Stimulated activated naive CD8-positive, alpha-beta T cell treated with anti-CD3 and anti-CD28 coated beads, Interleukin-15, Interleukin-2, amounts not matched to agents 100 U/mL and 50 U/mL, for 24 hours (primary cell): Measurements from ENCODE around the gene MAPK8IP3.

Experiments
- ATAC-seq: fragments of 150-1000 bp; cut with Tn5 transposase; one replicate; pipeline ENCODE4 v1.10.0; 2021
- DNase-seq: peaks from one replicate; pipeline ENCODE4 v3.0.0; 2021

MAPK8IP3 gene

DNA sequence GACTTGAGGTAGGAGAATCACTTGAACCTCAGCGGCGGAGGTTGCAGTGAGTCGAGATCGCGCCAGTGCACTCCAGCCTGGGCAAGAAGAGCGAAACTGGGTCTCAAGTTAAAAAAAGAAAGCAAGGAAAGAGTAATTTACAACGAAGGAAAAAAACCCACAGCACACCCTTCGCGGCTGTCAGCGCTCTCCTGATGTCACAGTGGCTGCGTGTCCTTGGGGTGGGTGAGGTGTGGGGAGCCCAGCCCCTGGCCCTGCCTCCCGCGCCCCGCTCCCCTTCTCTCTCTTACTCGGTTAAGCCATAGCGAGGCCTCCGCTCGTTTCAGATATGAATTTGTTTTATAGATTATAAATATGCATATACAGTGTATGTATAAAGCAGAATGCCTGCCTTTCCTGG is 28.7 kb upstream of the MAPK8IP3 start:
- no peak for ATAC-seq
- DNase-seq = no peak

DNA sequence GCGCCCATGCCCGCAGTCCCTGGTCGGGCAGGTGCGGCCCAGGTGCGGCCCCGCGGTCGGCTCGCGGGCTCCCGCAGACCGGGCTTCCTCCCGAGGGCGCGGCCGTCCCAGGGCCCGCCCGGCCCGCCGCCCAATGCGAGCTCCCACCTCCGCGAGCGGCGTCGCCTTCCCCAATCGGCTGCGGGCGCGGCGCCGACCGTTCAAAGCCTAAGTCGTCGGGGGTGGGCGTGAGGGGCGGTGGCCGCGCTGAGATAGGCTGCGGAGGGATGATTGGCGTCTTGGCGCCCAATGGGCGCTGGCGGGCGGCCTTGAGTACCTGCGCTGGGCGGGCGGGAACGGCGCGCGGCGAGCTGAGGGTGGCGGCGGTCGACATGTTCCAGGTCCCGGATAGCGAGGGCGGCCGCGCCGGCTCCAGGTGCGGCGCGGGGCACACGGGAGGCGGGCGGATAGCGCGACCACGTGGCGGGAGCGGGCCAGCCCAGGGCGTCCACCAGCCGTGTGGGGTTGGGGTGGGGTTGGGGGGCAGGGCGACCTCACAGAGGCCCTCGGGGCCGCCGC is 28.0 kb upstream of the MAPK8IP3 start, which contains the start of gene JPT2:
Gene JPT2 (plus strand): TSS at position 338 of the 558 bp plus-strand sequence. CDS start 34 bp downstream, at position 372.
- DNase-seq (peak; percentile 97), ATAC-seq (peak; percentile 99)

DNA sequence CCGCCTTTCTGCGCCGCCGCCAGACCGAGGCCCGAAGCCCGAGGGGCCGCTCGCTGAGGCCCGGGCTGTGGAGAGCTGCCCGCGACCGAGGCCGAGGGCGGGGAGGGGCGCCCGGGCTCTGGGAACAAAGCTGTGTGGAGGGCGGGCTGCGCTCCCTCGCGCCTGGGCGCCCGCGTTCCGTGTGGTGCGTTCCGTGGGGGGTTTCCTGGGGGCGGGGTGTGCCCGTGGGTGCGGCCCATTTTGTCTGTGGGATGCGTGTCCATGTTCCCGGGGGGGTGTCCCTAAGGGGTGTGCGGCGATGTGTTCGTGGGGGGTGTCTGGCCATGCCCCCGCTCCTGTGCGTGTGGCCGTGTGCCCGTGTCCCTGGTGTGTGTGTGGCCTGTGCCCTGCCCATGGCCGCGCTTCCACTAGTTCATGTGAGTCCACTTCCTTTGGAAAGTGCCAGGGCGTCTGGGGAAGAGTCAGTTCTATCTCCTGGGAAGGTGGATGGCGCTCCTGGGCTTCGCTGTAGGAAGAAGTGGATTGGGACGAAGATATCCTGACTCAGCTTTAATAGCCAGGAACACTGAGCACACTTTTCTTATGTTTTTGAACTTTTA is 27.4 kb upstream of the MAPK8IP3 start:
- DNase-seq = peak; percentile 45

DNA sequence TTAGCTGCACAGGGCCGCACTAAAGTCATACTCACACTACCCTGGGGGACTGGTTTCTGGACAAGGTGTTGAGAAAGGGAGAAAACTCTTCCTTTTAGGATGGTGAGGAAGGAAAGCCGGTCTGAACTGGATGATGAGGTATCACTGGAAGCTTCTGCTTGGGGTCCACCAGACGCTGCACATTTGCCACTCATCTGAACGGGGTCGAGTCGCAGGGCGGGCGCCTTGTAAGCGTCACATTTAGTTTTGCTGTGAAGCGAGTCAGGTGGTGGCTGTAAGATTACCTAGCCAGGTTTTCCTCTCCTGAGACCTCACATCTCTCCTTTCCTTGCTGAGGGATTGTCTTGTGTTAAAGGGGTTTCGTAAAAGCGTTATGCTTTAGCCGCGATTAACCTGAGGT is 25.6 kb upstream of the MAPK8IP3 start:
- DNase-seq (no peak), ATAC-seq (no peak)

More for the DNA sequence above, 27.4 kb upstream of the MAPK8IP3 start:
- peak; percentile 8 for ATAC-seq

DNA sequence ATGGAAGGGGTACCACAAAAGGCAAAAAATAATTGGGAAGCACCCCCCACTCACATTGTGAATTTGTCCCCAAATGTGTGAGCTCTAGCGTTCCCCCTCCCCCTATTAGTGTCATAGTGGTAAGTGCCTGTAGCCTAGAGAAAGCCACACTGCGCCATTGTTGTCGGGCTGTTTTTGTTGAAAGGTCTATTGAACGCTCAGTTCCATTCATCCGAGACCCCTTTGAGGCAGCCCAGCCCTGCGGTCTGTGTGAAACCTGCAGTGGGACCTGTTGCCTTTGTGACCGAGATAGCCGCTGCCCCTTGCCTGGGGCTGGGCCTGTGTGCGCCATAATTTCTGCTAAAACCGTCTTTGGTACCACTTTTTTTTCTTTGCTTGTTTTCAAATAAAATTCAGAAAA is 25.0 kb upstream of the MAPK8IP3 start:
- DNase-seq (no peak), ATAC-seq (no peak)

DNA sequence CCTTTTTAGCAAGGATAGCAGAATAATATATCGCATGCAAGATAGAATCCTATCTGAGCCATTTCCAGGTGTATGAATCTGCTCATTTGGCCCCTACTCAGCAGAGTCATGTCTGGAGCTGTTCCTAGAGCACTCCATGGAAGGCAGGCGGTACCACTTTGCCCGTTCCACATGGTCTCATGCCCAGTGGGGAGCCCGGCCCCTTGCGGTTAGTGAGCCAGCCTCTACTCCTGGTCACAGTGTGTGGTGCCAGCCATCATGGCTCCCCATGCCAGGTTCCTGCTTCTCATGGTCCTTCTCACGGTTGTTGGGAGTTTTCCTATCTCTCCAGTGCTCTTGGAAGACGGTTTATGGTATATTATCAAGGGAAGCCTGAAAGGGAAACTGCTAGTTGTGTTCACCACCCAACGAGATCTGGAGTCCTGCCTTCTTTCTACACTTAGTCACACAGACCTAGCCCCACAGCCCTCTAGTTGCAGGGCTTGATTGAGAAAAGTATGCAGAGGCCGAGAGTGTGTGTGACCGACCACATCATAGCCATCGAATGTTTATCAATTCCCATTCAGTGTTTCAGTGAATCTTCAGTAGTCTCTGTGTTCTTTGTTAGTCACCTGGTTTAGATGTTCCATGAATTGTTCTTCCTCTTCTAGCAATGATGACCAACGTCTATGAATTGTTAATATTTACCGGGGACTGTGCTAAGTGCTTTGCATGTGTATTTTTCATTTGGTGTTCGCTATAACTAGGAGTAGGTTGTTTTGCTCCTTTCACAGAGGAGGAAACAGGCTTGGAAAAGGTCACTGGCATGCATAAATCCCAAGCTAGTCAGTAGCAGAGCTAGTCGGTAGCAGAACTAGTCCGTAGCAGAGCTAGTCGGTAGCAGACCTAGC is 18.3 kb upstream of the MAPK8IP3 start:
- no peak for ATAC-seq
- DNase-seq = no peak

DNA sequence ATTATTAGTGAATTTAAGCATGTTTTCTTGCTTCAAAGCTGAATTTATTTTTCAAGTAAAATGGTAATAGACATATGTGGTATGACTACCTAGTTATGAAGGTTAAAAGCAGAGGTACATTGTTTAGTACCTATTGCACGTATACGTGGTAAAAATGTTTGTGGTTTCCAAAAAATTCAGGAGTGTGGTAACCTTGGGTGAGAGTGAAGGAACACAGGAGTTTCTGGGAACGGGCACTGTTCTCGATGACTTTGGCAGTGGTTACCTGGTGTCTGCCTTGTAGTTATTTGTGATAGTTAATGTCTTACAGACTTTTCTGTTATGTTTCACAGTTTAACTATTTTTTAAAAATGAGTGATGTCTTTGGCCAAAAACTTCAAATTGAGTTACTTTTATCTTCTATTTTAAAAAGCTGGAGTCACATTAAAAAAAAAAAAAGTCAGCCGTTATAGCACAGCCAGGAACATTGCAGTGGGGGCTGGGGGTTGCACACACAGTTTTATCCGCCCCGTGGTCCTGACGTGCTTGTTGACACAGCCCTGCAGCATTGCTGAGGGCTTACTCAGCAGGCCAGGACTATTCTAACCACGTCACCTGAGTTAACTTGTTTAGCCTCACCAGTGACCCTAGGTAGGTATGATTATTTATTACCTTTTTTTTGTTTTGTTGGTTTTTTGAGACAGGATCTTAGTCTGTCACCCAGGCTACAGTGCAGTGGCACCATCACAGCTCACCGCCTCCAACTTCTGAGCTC is 17.0 kb upstream of the MAPK8IP3 start:
- no peak for ATAC-seq

DNA sequence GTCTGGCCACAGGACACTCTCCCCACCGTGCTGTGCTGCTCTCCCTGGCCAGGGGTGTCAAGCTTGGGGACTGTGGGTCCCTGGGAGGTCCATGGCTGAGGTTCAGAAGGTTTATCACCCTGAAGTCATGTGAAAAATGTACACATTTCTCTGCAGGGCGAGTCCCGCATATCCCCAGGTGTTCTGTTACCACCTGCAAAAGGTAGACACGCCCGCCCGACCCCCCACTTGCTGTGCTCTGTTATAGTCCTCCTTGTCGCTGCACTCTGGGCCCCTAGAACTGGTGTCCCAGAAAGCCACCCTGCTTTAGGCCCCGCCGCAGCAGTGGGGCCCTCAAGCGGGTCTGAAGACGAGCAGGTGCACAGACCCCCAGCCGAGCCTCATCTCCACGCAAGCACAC is 16.1 kb upstream of the MAPK8IP3 start:
- ATAC-seq (no peak), DNase-seq (no peak)

More for the DNA sequence above, 17.0 kb upstream of the MAPK8IP3 start:
- DNase-seq = no peak

DNA sequence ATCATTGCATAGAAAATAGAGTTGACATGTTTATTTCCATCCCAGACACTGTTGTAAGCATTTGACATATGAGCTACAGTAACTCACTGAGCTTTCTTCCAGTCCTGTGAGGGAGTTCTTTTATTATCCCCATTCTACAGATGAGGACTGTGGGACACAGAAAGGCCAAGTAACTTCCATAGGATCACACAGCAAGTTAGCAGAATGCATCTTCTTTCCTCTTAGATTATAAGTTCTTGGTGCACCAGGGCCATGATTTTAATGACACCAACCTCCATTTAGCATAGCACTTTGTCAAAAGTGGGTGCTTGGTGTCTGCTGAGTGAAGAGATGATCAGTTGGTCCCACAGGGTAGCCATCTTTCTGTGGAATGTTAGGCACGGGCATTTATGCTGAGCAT is 15.2 kb upstream of the MAPK8IP3 start:
- DNase-seq (no peak), ATAC-seq (no peak)

DNA sequence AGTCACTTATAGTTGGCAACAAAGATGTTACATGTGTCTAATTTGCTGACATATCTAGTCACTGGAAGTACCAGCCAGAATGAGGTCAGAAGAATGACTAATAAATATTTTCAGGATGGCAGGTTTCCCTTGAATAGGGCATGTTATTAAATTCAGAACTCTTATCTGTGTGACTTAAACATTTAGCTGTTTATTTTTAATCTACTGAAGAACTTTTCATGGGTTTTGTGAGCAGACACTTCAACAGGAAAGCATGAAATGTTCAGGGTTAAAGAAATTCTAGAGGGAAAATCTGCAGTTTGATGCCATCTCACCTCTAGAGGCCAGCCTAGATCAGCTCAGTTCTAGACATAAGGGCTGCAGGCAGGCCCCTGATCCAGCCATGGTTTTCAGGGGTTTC is 14.7 kb upstream of the MAPK8IP3 start:
- ATAC-seq (no peak), DNase-seq (no peak)

DNA sequence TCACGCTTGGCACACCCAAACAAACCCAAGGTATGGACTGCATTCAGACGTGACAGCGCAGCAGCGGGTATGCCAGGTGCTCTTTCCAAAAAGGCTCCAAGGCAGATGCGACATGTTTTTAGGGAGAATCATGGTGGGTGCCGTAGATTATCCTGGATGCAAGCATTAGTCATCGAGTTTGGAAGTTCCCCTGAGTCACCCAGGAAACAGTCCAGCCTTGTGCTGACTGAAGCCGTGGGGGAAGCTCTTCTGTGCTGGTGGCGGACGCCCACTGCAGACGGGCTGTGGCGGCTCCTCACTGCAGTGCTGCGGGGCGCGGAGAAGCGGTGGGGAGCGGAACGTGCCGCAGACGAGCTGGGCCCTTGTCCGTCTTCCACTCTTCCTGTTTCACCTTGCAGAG is 14.0 kb upstream of the MAPK8IP3 start:
- ATAC-seq = no peak
- no peak for DNase-seq

DNA sequence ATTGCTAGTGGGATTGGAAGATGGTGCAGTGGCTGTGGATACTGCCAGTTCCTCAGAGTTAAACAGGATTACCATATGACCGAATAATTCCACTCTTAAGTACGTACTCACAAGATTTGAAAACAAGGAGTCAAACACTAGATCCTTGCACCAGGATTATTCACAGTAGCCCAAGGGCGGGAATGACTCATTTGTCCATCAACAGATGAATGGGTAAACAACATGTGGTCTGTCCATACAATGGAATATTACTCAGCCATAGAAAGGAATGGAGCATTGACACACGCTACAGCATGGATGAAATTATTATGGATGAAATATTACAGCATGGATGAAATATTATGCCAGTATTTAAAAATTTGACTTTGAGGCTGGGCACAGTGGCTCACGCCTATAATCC is 9.1 kb upstream of the MAPK8IP3 start:
- DNase-seq (no peak), ATAC-seq (no peak)

DNA sequence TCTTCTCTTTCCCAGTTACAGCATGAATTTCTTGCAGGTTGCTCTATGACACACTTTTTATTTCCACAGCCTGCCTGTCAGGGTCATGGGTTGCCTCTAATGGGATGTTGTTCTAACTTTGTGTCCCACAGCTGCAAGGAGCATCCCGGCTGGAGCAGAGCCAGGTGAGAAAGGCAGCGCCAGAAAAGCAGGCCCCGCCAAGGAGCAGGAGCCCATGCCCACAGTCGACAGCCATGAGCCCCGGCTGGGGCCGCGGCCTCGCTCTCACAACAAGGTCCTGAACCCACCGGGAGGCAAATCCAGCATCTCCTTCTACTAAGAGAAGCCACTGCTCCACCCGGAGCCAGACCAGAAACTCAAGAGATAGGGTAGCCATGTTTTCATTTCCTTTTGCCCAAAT is 7.3 kb upstream of the MAPK8IP3 start:
- DNase-seq (no peak), ATAC-seq (no peak)

DNA sequence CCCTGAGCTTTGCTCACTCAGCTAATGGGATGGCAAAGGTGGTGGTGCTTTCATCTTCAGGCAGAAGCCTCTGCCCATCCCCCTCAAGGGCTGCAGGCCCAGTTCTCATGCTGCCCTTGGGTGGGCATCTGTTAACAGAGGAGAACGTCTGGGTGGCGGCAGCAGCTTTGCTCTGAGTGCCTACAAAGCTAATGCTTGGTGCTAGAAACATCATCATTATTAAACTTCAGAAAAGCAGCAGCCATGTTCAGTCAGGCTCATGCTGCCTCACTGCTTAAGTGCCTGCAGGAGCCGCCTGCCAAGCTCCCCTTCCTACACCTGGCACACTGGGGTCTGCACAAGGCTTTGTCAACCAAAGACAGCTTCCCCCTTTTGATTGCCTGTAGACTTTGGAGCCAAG is 5.7 kb upstream of the MAPK8IP3 start:
- DNase-seq = no peak
- no peak for ATAC-seq

DNA sequence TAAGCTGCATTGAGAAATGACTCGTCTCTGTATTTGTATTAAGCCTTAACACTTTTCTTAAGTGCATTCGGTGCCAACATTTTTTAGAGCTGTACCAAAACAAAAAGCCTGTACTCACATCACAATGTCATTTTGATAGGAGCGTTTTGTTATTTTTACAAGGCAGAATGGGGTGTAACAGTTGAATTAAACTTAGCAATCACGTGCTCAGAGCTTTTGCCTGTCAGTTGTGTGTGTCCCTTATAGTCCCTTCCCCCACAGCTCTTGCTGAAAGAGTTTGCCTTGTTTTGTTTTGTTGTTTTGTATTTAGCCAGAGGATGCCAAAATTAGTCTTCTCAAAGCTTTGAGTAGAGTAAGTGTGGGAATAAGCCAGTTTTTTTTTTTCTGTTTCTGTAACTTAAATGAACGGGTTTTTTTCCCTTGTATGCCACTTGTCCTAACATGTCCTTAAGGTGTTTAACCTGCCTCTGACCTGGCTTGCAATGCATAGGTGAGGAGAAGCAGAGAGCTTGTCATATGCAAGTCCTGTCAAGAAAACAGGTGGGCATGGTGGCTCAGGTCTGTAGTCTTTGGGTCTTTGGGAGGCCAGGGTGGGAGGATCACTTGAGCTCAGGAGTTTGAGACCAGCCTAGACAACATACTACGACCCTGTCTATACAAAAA is 4.6 kb upstream of the MAPK8IP3 start:
- no peak for DNase-seq

DNA sequence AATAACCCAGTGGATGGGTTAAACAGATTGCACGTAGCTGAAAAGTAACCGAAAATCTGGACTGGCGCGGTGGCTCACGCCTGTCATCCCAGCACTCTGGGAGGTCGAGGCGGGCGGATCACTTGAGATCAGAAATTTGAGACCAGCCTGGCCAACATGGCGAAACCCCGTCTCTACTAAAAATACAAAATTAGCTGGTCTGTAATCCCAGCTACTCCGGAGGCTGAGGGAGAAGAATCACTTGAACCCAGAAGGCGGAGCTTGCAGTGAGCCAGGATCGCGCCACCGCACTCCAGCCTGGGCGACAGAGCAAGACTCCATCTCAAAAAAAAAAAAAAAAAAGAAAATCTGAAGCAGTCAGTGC is 689 bp upstream of the MAPK8IP3 start:
- ATAC-seq (peak; percentile 5), DNase-seq (peak; percentile 20)

More for the DNA sequence above, 4.6 kb upstream of the MAPK8IP3 start:
- no peak for ATAC-seq

DNA sequence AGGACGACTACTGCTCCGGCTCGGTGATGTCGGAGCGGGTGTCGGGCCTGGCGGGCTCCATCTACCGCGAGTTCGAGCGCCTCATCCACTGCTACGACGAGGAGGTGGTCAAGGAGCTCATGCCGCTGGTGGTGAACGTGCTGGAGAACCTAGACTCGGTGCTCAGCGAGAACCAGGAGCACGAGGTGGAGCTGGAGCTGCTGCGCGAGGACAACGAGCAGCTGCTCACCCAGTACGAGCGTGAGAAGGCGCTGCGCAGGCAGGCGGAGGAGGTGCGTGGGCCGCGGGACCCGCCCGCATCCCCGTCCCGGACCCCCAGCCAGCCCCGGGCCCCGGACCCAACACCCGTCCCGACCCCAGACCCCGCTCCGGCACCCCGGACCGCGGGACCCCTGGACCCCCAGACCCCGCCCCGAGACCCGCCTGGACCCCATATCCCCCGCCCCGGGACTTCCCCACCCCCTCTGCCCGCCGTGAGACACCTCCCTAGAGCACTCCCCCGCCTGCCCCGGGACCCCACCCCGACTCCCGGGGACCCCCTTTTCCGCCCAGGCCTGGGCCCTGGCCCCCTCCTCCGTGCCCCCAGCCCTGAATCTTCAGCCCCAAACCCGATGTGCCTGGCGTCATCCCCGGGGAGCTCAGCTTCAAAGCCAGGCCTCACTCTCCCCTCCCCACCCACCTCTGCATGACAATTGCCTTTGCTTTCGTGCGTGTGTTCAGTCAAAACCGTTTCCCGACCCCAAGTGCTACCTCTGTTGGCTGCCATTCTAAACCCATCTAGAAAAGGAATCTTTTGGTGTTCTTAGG is 594 bp downstream of the MAPK8IP3 start:
- ATAC-seq = peak; percentile 4

DNA sequence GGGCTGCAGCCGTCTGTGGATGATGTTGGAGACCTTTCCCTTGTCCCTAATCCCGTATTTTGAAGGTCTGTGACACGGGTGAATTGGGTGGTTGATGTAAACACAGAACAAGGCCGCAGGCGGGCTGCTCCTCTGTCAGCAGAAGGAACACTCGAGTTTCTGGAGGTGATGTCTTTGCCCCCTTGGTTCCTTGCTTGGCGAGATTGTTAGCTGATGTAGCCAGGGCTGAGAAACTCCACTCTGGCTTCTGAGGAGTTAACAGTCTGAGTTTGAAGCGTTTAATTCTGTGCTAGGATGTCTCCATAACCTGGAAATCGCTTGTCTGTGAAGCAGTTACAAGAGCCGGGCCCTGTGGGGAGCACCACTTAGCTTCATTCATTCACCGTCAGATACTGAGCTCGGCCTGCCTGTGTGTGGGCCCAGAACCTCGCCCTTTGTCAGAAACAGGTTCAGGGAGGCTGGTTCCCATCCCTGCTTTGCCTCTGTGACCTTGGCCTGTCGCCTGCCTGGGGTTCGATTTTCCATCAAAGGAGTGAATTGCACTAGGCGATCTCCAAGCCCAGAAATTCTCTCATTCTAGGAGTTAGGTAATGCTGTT is 1.3 kb downstream of the MAPK8IP3 start:
- ATAC-seq (no peak), DNase-seq (no peak)

More for the DNA sequence above, 594 bp downstream of the MAPK8IP3 start:
- peak; percentile 44 for DNase-seq

DNA sequence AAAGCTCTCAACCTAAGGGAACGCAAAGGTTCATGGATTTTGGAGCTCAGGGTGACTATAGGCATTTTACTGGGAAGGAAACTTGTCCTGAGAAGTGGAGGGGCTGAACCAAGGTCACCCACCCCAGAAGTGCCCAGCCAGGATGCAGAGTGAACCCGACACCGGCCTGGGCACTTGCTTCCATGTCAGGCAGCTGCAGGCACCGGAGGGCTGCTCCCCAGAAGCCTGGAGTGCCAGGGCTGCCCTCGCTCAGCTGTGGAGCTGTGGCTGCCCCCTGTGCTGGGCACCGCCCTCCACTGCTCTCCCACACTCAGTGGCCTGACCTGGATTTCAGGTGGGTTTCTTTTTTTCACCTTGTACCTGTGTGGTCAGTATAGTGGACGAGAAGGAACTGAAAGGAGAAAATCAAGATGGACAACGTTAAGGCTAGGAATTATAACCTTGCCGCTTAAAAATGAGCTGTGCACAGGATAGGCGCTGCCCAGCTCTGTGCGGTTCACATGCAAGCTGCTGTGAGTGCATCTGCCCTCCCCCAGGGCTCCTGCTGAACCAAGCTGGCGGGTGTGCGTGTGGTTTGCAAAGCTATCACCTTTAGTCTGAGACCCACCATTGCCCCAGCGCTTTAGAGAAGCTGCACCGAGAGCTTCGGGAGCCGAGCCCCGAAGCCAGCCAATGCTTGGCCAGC is 2.2 kb downstream of the MAPK8IP3 start:
- DNase-seq (no peak), ATAC-seq (no peak)

DNA sequence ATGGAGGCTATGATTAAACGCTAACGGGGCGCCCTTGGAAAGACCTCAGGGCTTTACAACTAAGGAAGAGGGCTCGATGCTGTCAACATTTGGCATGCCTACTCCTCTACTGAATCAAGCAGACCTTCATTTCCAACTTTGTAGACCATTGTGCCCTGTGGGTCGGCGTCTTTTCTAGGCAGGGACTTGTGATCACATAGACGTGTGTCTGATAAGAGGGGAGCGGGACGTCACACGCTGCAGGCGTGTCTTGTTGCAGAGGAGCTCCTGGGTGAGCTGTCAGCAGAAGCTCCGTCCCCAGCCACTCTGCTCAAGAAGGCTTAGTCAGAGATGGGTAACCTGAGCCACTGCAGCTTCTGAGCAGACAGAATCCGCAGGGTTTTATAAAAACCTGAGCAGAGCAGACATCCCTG is 2.8 kb downstream of the MAPK8IP3 start:
- ATAC-seq = no peak

More for the DNA sequence above, 2.8 kb downstream of the MAPK8IP3 start:
- no peak for DNase-seq
